GM21737 (cell line): ENCODE results near the gene SSR4.
"Not testable (repeated sequence)": the region's sequence is repeated elsewhere in the genome, so short reads cannot be mapped to it uniquely, and the experiment has no call there.

Experiments
- ATAC-seq: cut with Tn5 transposase; IDR thresholded peaks from one replicate; pipeline ENCODE4 v1.9.1; 2021; ENCODE audit warnings: mild to moderate bottlenecking, moderate library complexity; ENCODE audit not compliant: unreplicated experiment

Gene SSR4

GRCh38 chrX:153803211-153804099 is 9.0 kb downstream of the SSR4 start:
- ATAC-seq: no peak

DNA sequence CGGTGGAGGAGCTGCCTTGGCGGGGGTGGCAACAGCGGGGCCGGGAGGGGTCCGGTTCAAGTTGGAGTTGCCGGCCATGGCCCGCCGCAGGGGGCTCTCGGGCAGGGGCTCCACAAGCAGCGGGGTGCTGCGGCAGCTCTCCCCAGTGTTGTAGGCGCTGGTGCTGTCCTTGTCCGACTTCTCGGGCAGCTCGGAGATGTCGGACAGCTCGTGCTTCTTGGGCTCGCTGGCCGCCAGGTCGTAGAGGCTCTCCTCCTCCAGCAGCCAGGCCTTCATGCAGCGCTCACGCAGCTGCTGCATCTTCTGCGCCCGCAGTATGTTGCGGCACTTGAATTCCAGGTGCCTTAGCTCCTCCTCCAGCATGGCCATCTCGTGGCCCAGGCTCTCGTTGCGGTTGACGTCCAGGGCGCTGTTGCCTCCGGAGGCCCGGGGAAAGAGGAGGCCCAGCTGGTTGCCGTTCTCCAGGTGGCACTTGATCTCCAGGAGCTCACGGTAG is 9.7 kb downstream of the SSR4 start:
- ATAC-seq: no peak

GRCh38 chrX:153804621-153805020 is 10.2 kb downstream of the SSR4 start:
- no peak for ATAC-seq

DNA sequence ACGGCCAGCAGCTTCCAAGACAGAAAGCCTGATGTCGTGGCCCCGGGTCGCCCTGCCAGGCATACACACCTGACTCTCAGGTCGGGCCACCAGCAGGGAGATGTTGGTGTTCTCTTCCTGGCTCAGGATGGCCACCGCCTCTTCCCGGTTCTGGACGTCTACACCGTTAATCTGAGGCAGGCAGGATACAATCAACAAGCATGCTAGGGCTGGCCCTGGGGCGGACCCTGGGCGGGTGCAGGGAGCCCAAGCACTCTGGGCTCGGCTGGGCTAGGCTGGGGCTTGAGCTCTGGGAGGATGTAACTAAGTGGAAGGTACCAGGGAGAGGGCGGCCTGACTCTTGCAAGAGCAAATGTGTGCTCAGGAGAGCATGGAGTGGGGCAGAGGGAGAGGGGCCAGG is 11.0 kb downstream of the SSR4 start:
- ATAC-seq: no peak

GRCh38 chrX:153806999-153807575 is 12.6 kb downstream of the SSR4 start:
- ATAC-seq: no peak

DNA sequence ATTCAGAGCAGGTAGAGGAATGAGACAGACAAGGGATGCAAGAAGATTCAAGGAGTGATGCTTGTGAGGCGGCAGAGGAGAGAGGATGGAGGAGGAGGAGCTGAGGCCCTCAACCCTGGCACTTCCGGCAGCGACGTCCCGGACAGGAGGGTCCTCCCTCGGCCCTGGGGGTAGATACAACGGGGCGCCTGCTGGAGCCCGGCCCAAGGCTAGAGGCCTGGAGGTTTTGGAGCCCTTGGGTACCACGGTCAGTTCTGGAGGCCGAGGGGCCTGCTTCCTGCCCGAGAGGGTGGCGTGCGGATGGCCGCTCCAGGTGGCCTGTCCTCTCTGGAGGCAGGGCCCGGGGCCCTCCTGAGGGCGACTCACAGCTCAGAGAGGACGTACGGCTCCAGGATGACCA is 13.5 kb downstream of the SSR4 start:
- no peak for ATAC-seq

- ATAC-seq: no peak
Observed at GRCh38 chrX:153812220-153812619, 17.8 kb downstream of the SSR4 start.

DNA sequence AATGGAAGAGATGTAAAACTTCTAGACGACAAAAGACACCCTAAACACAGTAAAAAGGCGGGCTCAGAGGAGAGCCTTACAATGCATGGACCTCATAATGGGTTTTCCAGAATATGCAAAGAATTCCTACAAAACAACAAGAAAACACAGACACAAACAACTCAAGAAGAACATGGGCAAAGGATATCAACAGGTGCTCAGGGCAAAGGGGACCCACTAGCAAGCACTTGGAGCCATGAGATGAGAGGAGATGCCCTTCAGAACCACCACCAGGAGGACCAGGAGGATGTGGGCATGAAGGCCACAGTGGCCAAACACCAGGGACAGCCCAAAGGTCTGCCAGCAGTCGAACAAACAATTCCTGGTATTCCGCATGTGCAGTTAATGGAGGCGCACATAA is 18.7 kb downstream of the SSR4 start:
- no peak for ATAC-seq

- no peak for ATAC-seq
Observed at GRCh38 chrX:153814591-153815315, 20.3 kb downstream of the SSR4 start.

DNA sequence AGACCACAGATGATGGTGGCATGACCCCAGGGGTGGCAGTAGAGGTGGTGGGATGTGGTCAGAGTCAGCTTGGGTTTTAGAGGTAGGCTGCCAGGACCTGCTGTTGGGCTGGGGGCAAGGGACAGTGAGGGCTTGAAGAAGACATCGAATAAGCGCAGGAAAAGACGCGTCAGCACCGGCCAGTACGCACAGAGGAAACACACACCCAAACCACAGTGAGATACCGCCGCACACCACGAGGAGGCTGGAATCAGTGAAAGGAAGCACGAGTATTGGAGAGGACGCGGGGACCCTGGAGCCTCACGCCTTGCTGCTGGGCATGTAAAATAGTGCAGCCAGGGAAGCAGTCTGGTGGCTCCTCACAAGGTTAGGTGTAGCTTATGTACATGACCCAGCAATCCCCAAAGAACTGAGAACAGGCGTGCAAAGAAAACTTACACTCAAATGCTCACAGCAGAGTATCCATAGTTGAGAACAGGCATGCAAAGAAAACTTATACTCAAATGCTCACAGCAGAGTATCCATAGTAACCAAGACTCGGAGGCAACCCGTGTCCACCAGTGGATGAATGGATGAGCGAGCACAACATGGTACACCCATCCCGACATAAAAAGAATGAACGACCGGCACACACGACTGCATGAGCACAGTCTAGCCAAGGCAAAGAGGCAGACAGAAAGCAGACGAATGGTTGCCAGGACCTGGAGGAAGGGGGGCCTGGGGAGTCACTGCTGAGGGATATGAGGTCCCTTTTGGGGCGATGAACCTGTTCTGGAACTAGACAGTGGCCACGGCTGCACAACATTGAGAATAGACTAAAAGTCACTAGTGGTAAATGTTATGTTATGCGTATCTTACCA is 22.6 kb downstream of the SSR4 start:
- no peak for ATAC-seq

DNA sequence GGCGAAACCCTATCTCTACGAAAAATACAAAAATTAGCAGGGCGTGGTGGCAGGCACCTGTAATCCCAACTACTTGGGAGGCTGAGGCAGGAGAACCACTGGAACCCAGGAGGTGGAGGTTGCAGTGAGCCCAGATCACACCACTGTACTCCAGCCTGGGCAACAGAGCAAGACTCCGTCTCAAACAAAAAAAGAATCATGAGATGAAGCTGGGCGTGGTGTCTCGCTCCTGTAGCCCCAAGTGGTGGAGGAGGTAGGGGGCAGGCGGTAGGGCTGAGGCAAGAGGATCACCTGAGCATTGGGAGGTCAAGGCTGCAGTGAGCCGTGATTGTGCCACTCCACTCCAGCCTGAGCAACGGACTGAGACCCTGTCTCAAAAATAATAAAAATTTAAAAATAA is 23.6 kb downstream of the SSR4 start:
- ATAC-seq: not testable (repeated sequence)

DNA sequence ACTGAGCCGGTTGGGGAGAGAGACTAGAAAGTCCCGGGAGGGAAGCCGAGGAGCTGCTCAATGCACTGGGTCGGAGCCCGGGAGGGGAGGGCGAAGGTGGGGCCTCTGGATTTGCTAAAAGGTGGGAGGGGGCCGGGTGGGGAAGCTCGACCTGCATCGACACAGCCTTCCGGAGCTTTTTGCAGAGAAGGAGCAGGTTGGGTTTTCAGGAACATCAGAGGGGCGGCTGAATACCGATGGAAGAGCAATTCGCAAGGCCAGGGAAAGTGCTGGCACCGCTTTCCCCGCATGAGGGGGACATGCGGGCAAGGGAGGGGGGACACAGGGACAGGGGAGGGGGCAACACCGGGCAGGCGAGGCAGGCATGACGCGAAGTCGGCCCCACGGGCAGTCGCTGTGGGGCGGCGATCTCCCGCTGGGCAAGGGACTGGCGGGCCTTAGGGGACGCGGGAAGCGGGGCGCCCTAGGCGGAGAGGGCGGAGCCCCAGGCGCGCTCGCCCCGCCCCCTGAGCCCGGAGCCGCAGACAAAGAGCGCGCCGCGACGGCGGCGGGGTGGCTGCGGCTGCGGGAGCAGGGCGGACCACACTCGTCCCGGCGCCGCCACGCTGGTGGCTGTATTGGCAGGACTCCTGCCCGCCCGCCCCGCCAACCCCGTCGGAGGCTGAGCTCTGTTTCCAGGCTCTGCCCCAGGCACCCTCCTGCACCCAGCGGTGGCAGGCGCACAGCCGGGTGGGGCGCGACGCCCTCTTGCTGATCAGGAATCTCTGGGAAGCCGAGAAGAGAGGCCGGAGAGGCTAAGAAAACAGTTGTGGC is 24.3 kb downstream of the SSR4 start:
- no peak for ATAC-seq

GRCh38 chrX:153819384-153820040 is 25.0 kb downstream of the SSR4 start:
- ATAC-seq: no peak

DNA sequence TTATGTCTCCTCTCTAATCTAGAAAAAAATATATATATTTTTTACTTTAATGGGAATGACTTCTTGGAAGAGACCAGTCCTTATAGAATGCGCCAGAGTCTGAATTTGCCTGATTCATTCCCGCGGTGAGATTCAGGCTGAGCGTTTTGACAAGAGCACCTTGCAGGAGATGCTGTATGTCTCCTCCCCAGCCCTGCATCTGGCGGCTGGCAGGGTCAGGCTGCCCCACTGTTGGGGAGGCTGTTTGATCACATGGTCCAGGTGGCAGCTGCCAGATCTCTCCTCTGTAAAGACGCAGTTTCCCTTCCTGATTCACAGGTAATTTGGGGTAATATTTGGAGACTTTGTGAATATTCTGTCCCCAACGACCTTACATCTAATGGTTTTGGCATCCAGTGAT is 26.1 kb downstream of the SSR4 start:
- ATAC-seq: no peak

GRCh38 chrX:153821066-153821465 is 26.6 kb downstream of the SSR4 start:
- no peak for ATAC-seq

- ATAC-seq: no peak
Observed at GRCh38 chrX:153824348-153824747, 29.9 kb downstream of the SSR4 start.

DNA sequence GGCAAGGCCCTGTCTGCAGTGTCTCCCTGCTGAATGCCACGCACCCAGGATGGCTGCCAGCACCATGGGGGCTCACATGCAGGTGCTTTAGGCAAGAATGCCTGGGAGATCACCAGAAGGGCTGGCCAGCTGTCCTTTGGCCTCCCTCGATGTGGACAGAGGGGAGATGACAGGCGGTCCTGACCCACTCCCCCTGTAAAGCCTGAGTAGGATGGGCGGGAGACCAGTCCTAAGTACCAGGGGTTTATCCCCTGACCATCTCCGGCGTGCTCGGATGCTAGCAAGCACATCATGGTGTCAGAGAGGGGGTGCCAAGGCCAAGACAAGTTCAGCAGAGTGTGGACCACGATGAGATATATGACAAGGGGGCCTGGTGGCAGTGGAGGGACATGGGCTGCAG is 30.6 kb downstream of the SSR4 start:
- ATAC-seq: no peak

- no peak for ATAC-seq
Observed at GRCh38 chrX:153827016-153827415, 32.5 kb downstream of the SSR4 start.

DNA sequence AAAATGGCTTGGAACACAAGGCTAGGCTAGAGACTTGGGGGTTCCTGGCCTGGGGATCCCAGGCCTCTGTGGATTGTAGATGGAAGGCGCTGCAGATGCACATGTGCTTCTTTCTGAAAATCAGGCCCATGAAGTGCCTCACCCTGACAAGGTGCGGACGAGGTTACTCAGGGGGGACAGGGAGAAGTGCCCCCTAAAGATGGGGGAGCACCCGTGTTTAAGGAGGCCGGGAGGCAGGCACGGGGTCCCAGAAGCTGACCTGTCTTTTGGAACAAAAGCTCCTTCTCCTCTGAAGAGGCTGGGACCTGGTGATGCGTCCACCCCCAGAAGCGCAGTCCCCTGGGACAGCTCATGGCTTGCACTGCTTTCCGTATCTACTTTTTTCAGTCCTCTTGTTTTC is 33.4 kb downstream of the SSR4 start:
- ATAC-seq: no peak
